ENCODE results near the gene STXBP3.
"Not testable (repeated sequence)": the region's sequence is repeated elsewhere in the genome, so short reads cannot be mapped to it uniquely, and the experiment has no call there.

The STXBP3 gene

GRCh38 chr1:108746382-108747170, at the start of gene STXBP3:
TSS of gene STXBP3 (plus strand) at chr1:108746674. CDS start at chr1:108746738, 64 bp downstream.
- peak; percentile 100 for DNase-seq (ENCODE audit: low read depth in 1 of 2, low spot score in 1 of 2)

- no peak for DNase-seq (ENCODE audit: low read depth in 1 of 2, low spot score in 1 of 2)
Observed at GRCh38 chr1:108699375-108700332, 46.8 kb upstream of the STXBP3 start.

GRCh38 chr1:108701176-108701849, 45.2 kb upstream of the STXBP3 start:
- DNase-seq (ENCODE audit: low read depth in 1 of 2, low spot score in 1 of 2) = no peak

- DNase-seq (ENCODE audit: low read depth in 1 of 2, low spot score in 1 of 2) = not testable (repeated sequence)
Observed at GRCh38 chr1:108702109-108702508, 44.4 kb upstream of the STXBP3 start.

GRCh38 chr1:108703939-108704338, 42.5 kb upstream of the STXBP3 start:
- no peak for DNase-seq (ENCODE audit: low read depth in 1 of 2, low spot score in 1 of 2)

GRCh38 chr1:108704496-108704895, 42.0 kb upstream of the STXBP3 start:
- DNase-seq (ENCODE audit: low read depth in 1 of 2, low spot score in 1 of 2) = no peak

GRCh38 chr1:108706643-108707042, 39.8 kb upstream of the STXBP3 start:
- DNase-seq (ENCODE audit: low read depth in 1 of 2, low spot score in 1 of 2) = no peak

- peak in 1 of 2 donors; percentile 35 for DNase-seq (ENCODE audit: low read depth in 1 of 2, low spot score in 1 of 2)
Observed at GRCh38 chr1:108708691-108709660, 37.5 kb upstream of the STXBP3 start.

GRCh38 chr1:108712606-108713150, 33.8 kb upstream of the STXBP3 start, which contains the start of gene FNDC7:
TSS of gene FNDC7 (plus strand) at chr1:108712908. CDS start at chr1:108712934, 26 bp downstream.
- DNase-seq (ENCODE audit: low read depth in 1 of 2, low spot score in 1 of 2) = no peak

GRCh38 chr1:108715932-108716331, 30.5 kb upstream of the STXBP3 start:
- DNase-seq (ENCODE audit: low read depth in 1 of 2, low spot score in 1 of 2) = no peak

GRCh38 chr1:108716437-108717230, 29.8 kb upstream of the STXBP3 start:
- no peak for DNase-seq (ENCODE audit: low read depth in 1 of 2, low spot score in 1 of 2)

GRCh38 chr1:108717774-108718316, 28.6 kb upstream of the STXBP3 start:
- no peak for DNase-seq (ENCODE audit: low read depth in 1 of 2, low spot score in 1 of 2)

- no peak for DNase-seq (ENCODE audit: low read depth in 1 of 2, low spot score in 1 of 2)
Observed at GRCh38 chr1:108718927-108719655, 27.4 kb upstream of the STXBP3 start.

GRCh38 chr1:108719656-108720435, 26.6 kb upstream of the STXBP3 start:
- DNase-seq (ENCODE audit: low read depth in 1 of 2, low spot score in 1 of 2) = no peak

GRCh38 chr1:108722292-108722691, 24.2 kb upstream of the STXBP3 start:
- DNase-seq (ENCODE audit: low read depth in 1 of 2, low spot score in 1 of 2) = no peak

- no peak for DNase-seq (ENCODE audit: low read depth in 1 of 2, low spot score in 1 of 2)
Observed at GRCh38 chr1:108725906-108726305, 20.6 kb upstream of the STXBP3 start.

GRCh38 chr1:108728327-108728923, 18.0 kb upstream of the STXBP3 start:
- no peak for DNase-seq (ENCODE audit: low read depth in 1 of 2, low spot score in 1 of 2)
